GM19328 (cell line): ENCODE measurements around the gene MAF.

Source experiments
- ATAC-seq: cut with Tn5 transposase; IDR thresholded peaks from one replicate; pipeline ENCODE4 v1.9.1; 2021; ENCODE audit warnings: mild to moderate bottlenecking, moderate library complexity; ENCODE audit not compliant: unreplicated experiment

MAF gene

GRCh38 chr16:79613009-79613408 lies 12.5 kb upstream of the MAF start:
- no peak for ATAC-seq

GRCh38 chr16:79612207-79612606 lies 11.7 kb upstream of the MAF start:
- no peak for ATAC-seq

GRCh38 chr16:79610771-79611170 lies 10.2 kb upstream of the MAF start:
- no peak for ATAC-seq

GRCh38 chr16:79609861-79610260 lies 9.3 kb upstream of the MAF start:
- ATAC-seq = no peak

- no peak for ATAC-seq
Observed at GRCh38 chr16:79608976-79609375, 8.4 kb upstream of the MAF start.

- ATAC-seq = no peak
Observed at GRCh38 chr16:79607587-79607986, 7.0 kb upstream of the MAF start.

- no peak for ATAC-seq
Observed at GRCh38 chr16:79605999-79606398, 5.5 kb upstream of the MAF start.

- no peak for ATAC-seq
Observed at GRCh38 chr16:79603055-79603454, 2.5 kb upstream of the MAF start.

- no peak for ATAC-seq
Observed at GRCh38 chr16:79602628-79603014, 2.1 kb upstream of the MAF start.

- no peak for ATAC-seq
Observed at GRCh38 chr16:79601931-79602627, 1.5 kb upstream of the MAF start.

GRCh38 chr16:79601092-79601930 lies 774 bp upstream of the MAF start:
- ATAC-seq = no peak

- ATAC-seq = no peak
Observed at GRCh38 chr16:79599837-79600637, 500 bp downstream of the MAF start.

- ATAC-seq = no peak
Observed at GRCh38 chr16:79599256-79599836, 1.2 kb downstream of the MAF start.

- no peak for ATAC-seq
Observed at GRCh38 chr16:79598348-79599181, 2.0 kb downstream of the MAF start.

GRCh38 chr16:79598063-79598347 lies 2.5 kb downstream of the MAF start:
- no peak for ATAC-seq

GRCh38 chr16:79597277-79598062 lies 3.1 kb downstream of the MAF start:
- no peak for ATAC-seq

- ATAC-seq = no peak
Observed at GRCh38 chr16:79595931-79596450, 4.5 kb downstream of the MAF start.

GRCh38 chr16:79595231-79595641 lies 5.3 kb downstream of the MAF start:
- ATAC-seq = no peak

- ATAC-seq = no peak
Observed at GRCh38 chr16:79593754-79594153, 6.8 kb downstream of the MAF start.
